Lower lobe of right lung (tissue), 2 donors: Measurements from ENCODE around the gene UROS. TPM values are rescaled to one million over a fixed set of nuclear protein-coding genes. Genes with fewer than 3 reads are reported as not detected.
A peak's percentile ranks its signal among the peaks of the same experiment; 100 is the strongest.

Experiments used
- ATAC-seq, 2 donors: fragments of 200-7000 bp; cut with Tn5 transposase; one replicate each; pipeline ENCODE4 v1.9.1; 2020 to 2022; ENCODE audit warnings: mild to moderate bottlenecking in 2 of 2, moderate library complexity in 2 of 2
- DNase-seq: peaks from one replicate; pipeline ENCODE4 v3.0.0-alpha.2; 2020
- H3K27ac ChIP-seq: fragments of 200-600 bp; one replicate; pipeline ENCODE4 v1.8.0; 2022
- H3K27me3 ChIP-seq: fragments of 200-600 bp; one replicate; pipeline ENCODE4 v1.8.0; 2022; ENCODE audit warnings: low read depth
- H3K36me3 ChIP-seq: fragments of 200-600 bp; one replicate; pipeline ENCODE4 v1.8.0; 2022; ENCODE audit warnings: mild to moderate bottlenecking
- H3K4me1 ChIP-seq: fragments of 200-600 bp; one replicate; pipeline ENCODE4 v1.8.0; 2022
- H3K4me3 ChIP-seq: fragments of 200-600 bp; one replicate; pipeline ENCODE4 v1.8.0; 2022; ENCODE audit warnings: mild to moderate bottlenecking
- H3K9me3 ChIP-seq: fragments of 200-600 bp; one replicate; pipeline ENCODE4 v1.8.0; 2022
- intact Hi-C: fragments of 100-400 bp; cut with DNase I; formaldehyde crosslinking; loops from one replicate; pipeline ENCODE4 v1.11.0; 2022
- total RNA-seq: library from RNA; stranded (reverse); fragmentation: NEBNext Ultra II Directional; extraction: Animal tissue kit (Norgen Biotek cat#: 25700); gene quantifications from one replicate; pipeline ENCODE4 v1.2.1, GENCODE V29; 2021
- TF ChIP-seq, protein P1 (sequence below): fragments of 200-600 bp; IDR thresholded peaks from one replicate; pipeline ENCODE4 v1.8.0; 2022; ENCODE audit warnings: antibody characterized with exemption, mild to moderate bottlenecking
- donor health status: DM: no; HTN: yes; CAD: no; lungs with severe emphysema.

Gene UROS
- total RNA-seq, 1 donor from 2014 or later, result 27.0 TPM

DNA sequence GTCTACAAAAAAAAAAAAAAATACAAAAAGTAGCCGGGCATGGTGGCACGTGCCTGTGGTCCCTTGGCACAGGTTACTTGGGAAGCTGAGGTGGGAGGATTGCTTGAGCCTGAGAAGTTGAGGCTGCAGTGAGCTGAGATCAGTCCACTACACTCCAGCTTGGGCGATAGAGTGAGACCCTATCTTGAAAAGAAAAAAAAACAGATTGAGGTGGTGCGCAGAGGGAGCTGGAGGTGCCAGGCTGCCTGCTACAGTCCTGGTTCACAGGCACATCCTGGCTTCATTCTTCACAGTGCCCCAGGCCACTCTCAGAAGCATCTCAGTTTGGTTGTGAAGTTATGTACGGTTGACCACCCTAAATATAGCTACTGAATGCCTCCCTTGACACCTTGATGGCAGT, 52.2 kb downstream of the UROS start:
- Histone ChIP-seq H3K4me1 (no peaks in the 10 kb centered on the region), H3K27me3 (no peaks in the 10 kb centered on the region), H3K36me3 (peaks cover 8% of the 10 kb centered on the region), H3K9me3 (no peaks in the 10 kb centered on the region), H3K27ac (no peak overlapping the region), H3K4me3 (no peak overlapping the region)
- ATAC-seq (no peak), DNase-seq (no peak)
- TF ChIP-seq, protein P1, sequence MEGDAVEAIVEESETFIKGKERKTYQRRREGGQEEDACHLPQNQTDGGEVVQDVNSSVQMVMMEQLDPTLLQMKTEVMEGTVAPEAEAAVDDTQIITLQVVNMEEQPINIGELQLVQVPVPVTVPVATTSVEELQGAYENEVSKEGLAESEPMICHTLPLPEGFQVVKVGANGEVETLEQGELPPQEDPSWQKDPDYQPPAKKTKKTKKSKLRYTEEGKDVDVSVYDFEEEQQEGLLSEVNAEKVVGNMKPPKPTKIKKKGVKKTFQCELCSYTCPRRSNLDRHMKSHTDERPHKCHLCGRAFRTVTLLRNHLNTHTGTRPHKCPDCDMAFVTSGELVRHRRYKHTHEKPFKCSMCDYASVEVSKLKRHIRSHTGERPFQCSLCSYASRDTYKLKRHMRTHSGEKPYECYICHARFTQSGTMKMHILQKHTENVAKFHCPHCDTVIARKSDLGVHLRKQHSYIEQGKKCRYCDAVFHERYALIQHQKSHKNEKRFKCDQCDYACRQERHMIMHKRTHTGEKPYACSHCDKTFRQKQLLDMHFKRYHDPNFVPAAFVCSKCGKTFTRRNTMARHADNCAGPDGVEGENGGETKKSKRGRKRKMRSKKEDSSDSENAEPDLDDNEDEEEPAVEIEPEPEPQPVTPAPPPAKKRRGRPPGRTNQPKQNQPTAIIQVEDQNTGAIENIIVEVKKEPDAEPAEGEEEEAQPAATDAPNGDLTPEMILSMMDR, result no peak
- intact Hi-C loops, result no loop called here

DNA sequence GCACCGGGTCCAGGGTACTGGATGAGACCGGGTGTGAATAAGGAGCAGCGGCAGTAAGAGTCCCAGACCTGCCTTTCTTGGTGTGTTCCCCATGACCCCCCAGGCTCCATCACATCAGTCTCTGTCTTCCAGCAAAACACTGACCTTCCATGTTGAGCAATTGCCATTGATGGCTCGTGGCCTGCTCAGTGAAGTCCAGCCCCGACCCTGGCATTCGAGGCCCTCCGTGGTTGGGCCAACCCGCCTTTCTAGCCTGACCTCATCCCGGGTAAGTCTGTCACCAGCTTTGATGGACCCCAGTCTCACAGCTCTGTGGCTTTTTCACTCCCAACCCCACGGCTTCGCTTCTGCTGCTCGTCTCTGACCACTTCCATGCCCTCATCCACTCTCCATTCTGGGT, 53.9 kb downstream of the UROS start:
- no peaks in the 10 kb centered on the region for H3K27me3 ChIP-seq
- TF ChIP-seq, protein P1, result no peak
- no peaks in the 10 kb centered on the region for H3K9me3 ChIP-seq
- no peaks in the 10 kb centered on the region for H3K4me1 ChIP-seq
- H3K36me3 ChIP-seq, result peaks cover 22% of the 10 kb centered on the region
- H3K4me3 ChIP-seq, result no peak overlapping the region
- intact Hi-C loops, result no loop called here
- no peak overlapping the region for H3K27ac ChIP-seq
- ATAC-seq, result no peak
- DNase-seq, result no peak

DNA sequence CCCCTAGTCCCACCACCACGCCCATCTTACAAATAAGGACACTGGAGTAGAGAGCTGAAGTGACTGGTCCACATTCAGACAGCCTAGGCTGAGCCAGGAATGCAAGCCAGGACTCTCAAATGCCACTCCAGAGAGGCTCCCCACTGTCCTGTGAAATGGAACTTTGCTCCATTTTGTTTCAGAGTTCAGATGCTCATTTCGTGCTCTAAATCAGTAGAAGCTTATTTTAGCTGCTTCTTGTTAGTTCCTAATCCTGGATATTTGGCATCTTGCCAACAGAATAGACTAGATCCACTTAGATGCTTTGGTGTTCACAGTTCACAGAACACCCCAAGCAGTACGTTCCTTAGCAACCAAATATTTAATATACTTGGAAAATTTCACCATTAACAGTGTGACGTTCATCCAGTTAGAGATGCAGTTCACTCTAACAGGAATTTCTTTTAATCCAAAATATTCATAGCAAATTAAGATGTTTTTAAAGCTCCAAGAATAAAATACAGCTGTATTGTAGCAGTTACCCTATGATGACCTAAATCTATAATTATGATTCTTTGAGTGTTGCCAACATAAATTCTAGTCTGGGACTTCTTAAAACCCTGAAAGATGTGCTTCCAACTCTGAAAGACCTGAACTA, 54.7 kb downstream of the UROS start:
- ATAC-seq, result peak; percentile 56 to 63
- Histone ChIP-seq H3K36me3 (peaks cover 30% of the 10 kb centered on the region), H3K27ac (peak overlapping the region; percentile 3), H3K9me3 (no peaks in the 10 kb centered on the region), H3K27me3 (no peaks in the 10 kb centered on the region), H3K4me1 (no peaks in the 10 kb centered on the region), H3K4me3 (no peak overlapping the region)
- intact Hi-C loops, result no loop called here
- no peak for DNase-seq
- TF ChIP-seq, protein P1, result no peak

DNA sequence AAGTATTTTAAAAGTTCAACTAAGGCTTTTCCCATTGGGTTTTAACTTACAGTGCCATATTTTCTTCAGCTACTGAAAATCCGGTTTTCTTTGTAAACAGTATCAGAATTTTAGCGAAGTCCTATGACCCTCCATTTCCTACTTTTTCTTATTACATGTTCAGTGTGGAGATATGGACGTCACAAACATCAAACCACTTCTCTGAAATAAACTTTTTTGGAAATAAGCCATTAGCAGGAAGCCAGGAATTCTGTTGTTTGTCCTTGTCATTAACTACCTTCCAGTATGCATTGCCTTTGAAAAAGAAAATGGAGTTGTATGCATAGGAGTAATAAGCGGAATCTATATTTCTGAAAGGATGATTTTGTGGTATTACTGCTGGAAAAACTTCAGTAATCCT, 56.5 kb downstream of the UROS start:
- H3K4me1 ChIP-seq, result no peaks in the 10 kb centered on the region
- no peaks in the 10 kb centered on the region for H3K27me3 ChIP-seq
- peaks cover 49% of the 10 kb centered on the region for H3K36me3 ChIP-seq
- H3K4me3 ChIP-seq, result no peak overlapping the region
- DNase-seq (no peak), ATAC-seq (no peak)
- TF ChIP-seq, protein P1, result no peak
- H3K9me3 ChIP-seq, result no peaks in the 10 kb centered on the region
- no peak overlapping the region for H3K27ac ChIP-seq
- intact Hi-C loops, result no loop called here

DNA sequence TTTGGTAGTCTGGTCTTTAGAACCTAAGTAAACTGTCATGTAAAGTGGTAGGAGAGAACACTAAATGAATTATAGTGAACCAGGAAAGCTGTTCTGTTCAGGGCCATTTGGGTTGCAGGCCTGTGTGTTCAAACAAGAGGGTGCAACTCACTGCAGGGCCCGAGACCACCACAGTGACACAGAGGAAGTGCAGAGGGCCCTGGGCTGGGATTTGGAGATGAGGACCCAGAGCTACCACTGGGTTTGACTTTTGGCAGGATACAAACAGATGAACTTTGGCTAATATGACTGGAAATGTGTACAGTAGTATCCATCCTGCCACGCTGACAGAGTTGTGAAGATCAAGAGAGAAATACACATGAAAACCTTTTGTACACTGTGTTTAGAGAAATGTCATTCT, 57.2 kb downstream of the UROS start:
- H3K4me1 ChIP-seq, result no peaks in the 10 kb centered on the region
- TF ChIP-seq, protein P1, result no peak
- ATAC-seq (no peak), DNase-seq (no peak)
- H3K9me3 ChIP-seq, result no peaks in the 10 kb centered on the region
- intact Hi-C loops, result no loop called here
- H3K27ac ChIP-seq, result no peak overlapping the region
- no peak overlapping the region for H3K4me3 ChIP-seq
- H3K27me3 ChIP-seq, result no peaks in the 10 kb centered on the region
- H3K36me3 ChIP-seq, result peaks cover 51% of the 10 kb centered on the region
